ENCODE measurements around the gene HES2. TPM values are rescaled to one million over a fixed set of nuclear protein-coding genes. Genes with fewer than 3 reads are reported as not detected.

HES2 gene
- polyA plus RNA-seq, 1 donor from 2014 or later, result not detected

DNA sequence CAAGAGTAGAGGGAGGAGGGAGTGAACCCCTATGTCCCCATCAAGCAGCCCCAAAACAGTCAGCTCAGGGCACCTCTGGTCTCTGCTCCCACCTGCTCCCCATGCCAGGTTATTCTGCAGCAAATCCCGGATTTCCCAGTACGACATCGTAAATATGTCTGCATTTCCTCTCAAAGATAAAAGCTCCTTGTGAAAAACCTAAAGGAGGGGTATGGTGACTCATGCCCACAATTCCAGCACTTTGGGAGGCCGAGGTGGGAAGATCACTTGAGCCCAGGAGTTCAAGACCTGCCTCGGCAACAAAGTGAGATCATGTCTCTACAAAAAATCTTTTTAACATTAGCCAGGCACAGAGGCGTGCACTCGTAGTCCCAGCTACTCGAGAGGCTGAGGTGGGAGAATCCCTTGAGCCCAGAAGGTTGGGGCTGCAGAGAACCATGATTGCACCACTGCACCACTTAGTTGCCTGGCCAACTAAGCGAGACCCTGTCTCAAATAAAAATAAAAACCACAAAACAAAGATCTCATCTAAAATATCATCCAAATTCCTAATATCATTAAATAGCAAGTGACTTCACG is 33.3 kb downstream of the HES2 start:
- no peak overlapping the region for H3K27ac ChIP-seq (ENCODE audit: low read length)
- no peak overlapping the region for H2AFZ ChIP-seq (ENCODE audit: low read depth, low read length)
- TF ChIP-seq, protein P1, sequence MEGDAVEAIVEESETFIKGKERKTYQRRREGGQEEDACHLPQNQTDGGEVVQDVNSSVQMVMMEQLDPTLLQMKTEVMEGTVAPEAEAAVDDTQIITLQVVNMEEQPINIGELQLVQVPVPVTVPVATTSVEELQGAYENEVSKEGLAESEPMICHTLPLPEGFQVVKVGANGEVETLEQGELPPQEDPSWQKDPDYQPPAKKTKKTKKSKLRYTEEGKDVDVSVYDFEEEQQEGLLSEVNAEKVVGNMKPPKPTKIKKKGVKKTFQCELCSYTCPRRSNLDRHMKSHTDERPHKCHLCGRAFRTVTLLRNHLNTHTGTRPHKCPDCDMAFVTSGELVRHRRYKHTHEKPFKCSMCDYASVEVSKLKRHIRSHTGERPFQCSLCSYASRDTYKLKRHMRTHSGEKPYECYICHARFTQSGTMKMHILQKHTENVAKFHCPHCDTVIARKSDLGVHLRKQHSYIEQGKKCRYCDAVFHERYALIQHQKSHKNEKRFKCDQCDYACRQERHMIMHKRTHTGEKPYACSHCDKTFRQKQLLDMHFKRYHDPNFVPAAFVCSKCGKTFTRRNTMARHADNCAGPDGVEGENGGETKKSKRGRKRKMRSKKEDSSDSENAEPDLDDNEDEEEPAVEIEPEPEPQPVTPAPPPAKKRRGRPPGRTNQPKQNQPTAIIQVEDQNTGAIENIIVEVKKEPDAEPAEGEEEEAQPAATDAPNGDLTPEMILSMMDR (IDR thresholded peaks at IDR 0.05; ENCODE audit: poor library complexity, severe bottlenecking), result no peak
- TF ChIP-seq MXI1 (conservative IDR thresholded peaks at IDR 0.05; ENCODE audit: poor library complexity, severe bottlenecking), result no peak
- TF ChIP-seq EZH2 (IDR thresholded peaks at IDR 0.05; ENCODE audit: borderline replicate concordance, insufficient read depth, low read length, poor library complexity, severe bottlenecking), result no peak
- no peak for TF ChIP-seq SMC3 (conservative IDR thresholded peaks at IDR 0.05; ENCODE audit: poor library complexity)
- TF ChIP-seq POLR2AphosphoS5 (IDR thresholded peaks at IDR 0.05), result no peak
- TF ChIP-seq TAF1 (IDR thresholded peaks at IDR 0.05; ENCODE audit: low read depth), result no peak
- TF ChIP-seq, protein P2, sequence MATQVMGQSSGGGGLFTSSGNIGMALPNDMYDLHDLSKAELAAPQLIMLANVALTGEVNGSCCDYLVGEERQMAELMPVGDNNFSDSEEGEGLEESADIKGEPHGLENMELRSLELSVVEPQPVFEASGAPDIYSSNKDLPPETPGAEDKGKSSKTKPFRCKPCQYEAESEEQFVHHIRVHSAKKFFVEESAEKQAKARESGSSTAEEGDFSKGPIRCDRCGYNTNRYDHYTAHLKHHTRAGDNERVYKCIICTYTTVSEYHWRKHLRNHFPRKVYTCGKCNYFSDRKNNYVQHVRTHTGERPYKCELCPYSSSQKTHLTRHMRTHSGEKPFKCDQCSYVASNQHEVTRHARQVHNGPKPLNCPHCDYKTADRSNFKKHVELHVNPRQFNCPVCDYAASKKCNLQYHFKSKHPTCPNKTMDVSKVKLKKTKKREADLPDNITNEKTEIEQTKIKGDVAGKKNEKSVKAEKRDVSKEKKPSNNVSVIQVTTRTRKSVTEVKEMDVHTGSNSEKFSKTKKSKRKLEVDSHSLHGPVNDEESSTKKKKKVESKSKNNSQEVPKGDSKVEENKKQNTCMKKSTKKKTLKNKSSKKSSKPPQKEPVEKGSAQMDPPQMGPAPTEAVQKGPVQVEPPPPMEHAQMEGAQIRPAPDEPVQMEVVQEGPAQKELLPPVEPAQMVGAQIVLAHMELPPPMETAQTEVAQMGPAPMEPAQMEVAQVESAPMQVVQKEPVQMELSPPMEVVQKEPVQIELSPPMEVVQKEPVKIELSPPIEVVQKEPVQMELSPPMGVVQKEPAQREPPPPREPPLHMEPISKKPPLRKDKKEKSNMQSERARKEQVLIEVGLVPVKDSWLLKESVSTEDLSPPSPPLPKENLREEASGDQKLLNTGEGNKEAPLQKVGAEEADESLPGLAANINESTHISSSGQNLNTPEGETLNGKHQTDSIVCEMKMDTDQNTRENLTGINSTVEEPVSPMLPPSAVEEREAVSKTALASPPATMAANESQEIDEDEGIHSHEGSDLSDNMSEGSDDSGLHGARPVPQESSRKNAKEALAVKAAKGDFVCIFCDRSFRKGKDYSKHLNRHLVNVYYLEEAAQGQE (IDR thresholded peaks at IDR 0.05; ENCODE audit: borderline replicate concordance), result no peak
- no peak for TF ChIP-seq EP300 (conservative IDR thresholded peaks at IDR 0.05; ENCODE audit: poor library complexity, severe bottlenecking)
- no peak for TF ChIP-seq RAD21 (conservative IDR thresholded peaks at IDR 0.05)
- H4K20me1 ChIP-seq (ENCODE audit: insufficient read depth), result peaks cover 3% of the 10 kb centered on the region
- H3K9me2 ChIP-seq (ENCODE audit: insufficient read depth, low read length), result no peaks in the 10 kb centered on the region
- no peak overlapping the region for H3K9ac ChIP-seq (ENCODE audit: low read length)
- peaks cover 4% of the 10 kb centered on the region for H3K9me3 ChIP-seq (ENCODE audit: low read length)
- no peaks in the 10 kb centered on the region for H3K27me3 ChIP-seq (ENCODE audit: insufficient read depth, low read depth, low read length)
- no peak overlapping the region for H3K4me3 ChIP-seq (ENCODE audit: low read length)
- peaks cover 40% of the 10 kb centered on the region for H3K79me2 ChIP-seq (replicated peaks; ENCODE audit: insufficient read depth, low read length)
- H3F3A ChIP-seq (ENCODE audit: insufficient read depth, low read length, poor library complexity, severe bottlenecking), result no peaks in the 10 kb centered on the region
- H3K4me2 ChIP-seq (ENCODE audit: low read length), result no peak overlapping the region
- H3K36me3 ChIP-seq (ENCODE audit: insufficient read depth, low read length), result no peaks in the 10 kb centered on the region

DNA sequence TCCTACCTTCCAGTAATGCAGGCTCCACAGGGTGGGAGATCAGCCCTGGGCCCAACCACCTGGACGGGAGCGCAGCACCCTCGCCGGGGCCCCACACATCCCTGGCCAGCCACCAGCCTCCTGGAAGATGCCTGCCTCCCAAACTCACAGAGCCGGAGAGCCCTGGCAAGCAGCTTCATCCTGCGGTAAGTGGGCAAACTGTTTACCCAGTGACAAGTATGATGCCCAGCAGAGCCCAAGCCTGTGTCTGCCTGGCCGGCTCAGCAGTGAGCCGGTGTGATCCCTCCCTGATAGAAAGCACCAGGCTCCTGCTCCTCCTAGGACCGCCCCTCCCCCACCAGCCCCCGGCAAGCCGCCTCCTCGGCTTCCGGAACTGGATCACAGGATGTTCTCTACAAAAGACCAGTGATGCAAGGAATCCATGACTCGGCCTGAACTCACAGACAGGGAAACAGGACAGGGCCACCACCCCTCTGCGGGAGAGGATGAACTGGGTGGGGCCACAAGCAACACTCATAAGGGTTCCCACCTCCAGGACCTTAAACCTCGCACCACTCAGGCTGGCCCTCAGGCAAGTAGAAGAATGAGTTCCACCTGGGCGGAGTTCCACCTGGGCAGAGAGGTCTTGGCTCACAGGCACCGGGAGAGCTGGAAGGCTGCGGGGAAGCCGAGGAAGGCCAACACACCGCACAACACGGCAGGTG is 34.1 kb downstream of the HES2 start:
- Histone ChIP-seq H3K36me3 (ENCODE audit: insufficient read depth, low read length) (no peaks in the 10 kb centered on the region), H3K9me2 (ENCODE audit: insufficient read depth, low read length) (no peaks in the 10 kb centered on the region), H3F3A (ENCODE audit: insufficient read depth, low read length, poor library complexity, severe bottlenecking) (no peaks in the 10 kb centered on the region), H3K27me3 (ENCODE audit: insufficient read depth, low read depth, low read length) (no peaks in the 10 kb centered on the region), H3K9ac (ENCODE audit: low read length) (no peak overlapping the region), H2AFZ (ENCODE audit: low read depth, low read length) (no peak overlapping the region), H4K20me1 (ENCODE audit: insufficient read depth) (peaks cover 3% of the 10 kb centered on the region), H3K4me2 (ENCODE audit: low read length) (no peak overlapping the region), H3K9me3 (ENCODE audit: low read length) (peaks cover 4% of the 10 kb centered on the region), H3K4me3 (ENCODE audit: low read length) (no peak overlapping the region), H3K27ac (ENCODE audit: low read length) (no peak overlapping the region), H3K79me2 (replicated peaks; ENCODE audit: insufficient read depth, low read length) (peaks cover 34% of the 10 kb centered on the region)
- TF ChIP-seq RAD21 (conservative IDR thresholded peaks at IDR 0.05), result no peak
- no peak for TF ChIP-seq POLR2AphosphoS5 (IDR thresholded peaks at IDR 0.05)
- no peak for TF ChIP-seq EZH2 (IDR thresholded peaks at IDR 0.05; ENCODE audit: borderline replicate concordance, insufficient read depth, low read length, poor library complexity, severe bottlenecking)
- no peak for TF ChIP-seq EP300 (conservative IDR thresholded peaks at IDR 0.05; ENCODE audit: poor library complexity, severe bottlenecking)
- TF ChIP-seq, protein P1 (IDR thresholded peaks at IDR 0.05; ENCODE audit: poor library complexity, severe bottlenecking), result no peak
- TF ChIP-seq TAF1 (IDR thresholded peaks at IDR 0.05; ENCODE audit: low read depth), result no peak
- TF ChIP-seq, protein P2 (IDR thresholded peaks at IDR 0.05; ENCODE audit: borderline replicate concordance), result no peak
- TF ChIP-seq MXI1 (conservative IDR thresholded peaks at IDR 0.05; ENCODE audit: poor library complexity, severe bottlenecking), result no peak
- no peak for TF ChIP-seq SMC3 (conservative IDR thresholded peaks at IDR 0.05; ENCODE audit: poor library complexity)
